ENCODE measurements around the gene KAT6B. TPM values are rescaled to one million over a fixed set of nuclear protein-coding genes. Genes with fewer than 3 reads are reported as not detected.

Gene KAT6B
- total and polyA plus RNA-seq, 10 of the 15 experiments (the other 5 are each of a cell fraction or from before 2014, with no cell fraction given) = 2.7 to 22.6 (median 15.7) TPM

- Histone ChIP-seq H3K4me2 (ENCODE audit: control insufficient read depth, insufficient read depth) (no peak overlapping the region), H3K9ac (ENCODE audit: control insufficient read depth, insufficient read depth, low read length) (no peak overlapping the region), H3K79me2 (ENCODE audit: control insufficient read depth, insufficient read depth, low read length) (peaks cover 16% of the 10 kb centered on the region), H3K9me3 (replicated peaks; ENCODE audit: control insufficient read depth, insufficient read depth, low read length) (no peaks in the 10 kb centered on the region), H2AFZ (ENCODE audit: control insufficient read depth, low read depth, low read length) (no peak overlapping the region), H3K4me3 (no peak overlapping the region), H3K27me3 (replicated peaks in 1 of 2; ENCODE audit: control insufficient read depth in 2 of 2, insufficient read depth in 2 of 2, low read length in 1 of 2) (no peaks in the 10 kb centered on the region), H3K27ac (ENCODE audit: control insufficient read depth, insufficient read depth) (no peak overlapping the region), H4K20me1 (ENCODE audit: control insufficient read depth, insufficient read depth) (no peaks in the 10 kb centered on the region; the same call in 1 of the 2 replicates), H3K36me3 (ENCODE audit: control insufficient read depth in 2 of 2, insufficient read depth in 2 of 2, low read length in 1 of 2) (peaks cover 0 to 2% of the 10 kb centered on the region in 2 experiments; a peak in 2 of 4 replicates), H3K4me1 (ENCODE audit: control insufficient read depth, insufficient read depth, low read length) (no peaks in the 10 kb centered on the region; the same call in 1 of the 2 replicates)
- ChIA-PET RAD21 (ENCODE audit: unreplicated experiment) (interaction anchor here (0.6 to 2.9 kb wide), 2 partner anchors 128 to 140 kb away, joined by 3 to 13 read pairs; no protein-coding TSS in a partner anchor), POLR2A (interaction anchor here (0.6 to 1.1 kb wide), 3 partner anchors 12 to 129 kb away, joined by 3 to 4 read pairs (median 3); no protein-coding TSS in a partner anchor), CTCF (interaction anchor here (0.5 to 1.3 kb wide), 3 partner anchors 127 to 207 kb away, joined by 3 to 5 read pairs (median 3); no protein-coding TSS in a partner anchor), SMC1A (ENCODE audit: uncharacterized antibody, unreplicated experiment) (interaction anchor here (0.8 to 4.3 kb wide), 13 partner anchors 8 to 128 kb away, joined by 3 to 26 read pairs (median 7); no protein-coding TSS in a partner anchor)
- in situ Hi-C loops (cut with MboI) (no loop called here), intact Hi-C loops (cut with micrococcal nuclease; ENCODE audit: unreplicated experiment) (loop anchor here (10.0 kb wide), 1 partner anchor 626 kb away; no protein-coding TSS in a partner anchor)
- no TSS peak for BruUV-seq (replicated peaks)
- TF ChIP-seq EED (IDR thresholded peaks at IDR 0.05; ENCODE audit: low read depth) (no peak), SUPT20H (IDR thresholded peaks at IDR 0.05; ENCODE audit: borderline replicate concordance, control insufficient read depth, low read depth, low read length) (no peak), SIN3A (IDR thresholded peaks at IDR 0.05; ENCODE audit: low read depth, low read length) (no peak), E2F8 (IDR thresholded peaks at IDR 0.05; ENCODE audit: low read depth, partially characterized antibody) (no peak), REST (IDR thresholded peaks at IDR 0.05; ENCODE audit: low read depth, low read length) (no peak)
- FAIRE-seq = no peak
- 87% methylated on average over 2 of the region's 2 CpGs for WGBS (ENCODE audit: insufficient coverage, insufficient replicate concordance, low lambda C conversion rate, missing lambda C conversion rate)
- no peak for DNase-seq (ENCODE audit: low read depth, low spot score)
- ATAC-seq = no peak
These were observed 64.7 kb downstream of the KAT6B start for GRCh38 chr10:74891053-74891452.
